Stimulated activated CD8-positive, alpha-beta memory T cell treated with anti-CD3 and anti-CD28 coated beads, Interleukin-12 subunit alpha, Interleukin-12 subunit beta, amount 100 ng/mL, for 24 hours (primary cell): ENCODE measurements around the gene ATP5MC2.
"Not testable (repeated sequence)": the region's sequence is repeated elsewhere in the genome, so short reads cannot be mapped to it uniquely, and the experiment has no call there.

ENCODE experiments used
- DNase-seq: peaks from one replicate; pipeline ENCODE4 v3.0.0-alpha.2; 2020; ENCODE audit errors: extremely low read depth

The ATP5MC2 gene

GRCh38 chr12:53694756-53695151, 18.9 kb upstream of the ATP5MC2 start:
- DNase-seq: no peak

GRCh38 chr12:53688134-53688533, 12.3 kb upstream of the ATP5MC2 start:
- DNase-seq: no peak

DNA sequence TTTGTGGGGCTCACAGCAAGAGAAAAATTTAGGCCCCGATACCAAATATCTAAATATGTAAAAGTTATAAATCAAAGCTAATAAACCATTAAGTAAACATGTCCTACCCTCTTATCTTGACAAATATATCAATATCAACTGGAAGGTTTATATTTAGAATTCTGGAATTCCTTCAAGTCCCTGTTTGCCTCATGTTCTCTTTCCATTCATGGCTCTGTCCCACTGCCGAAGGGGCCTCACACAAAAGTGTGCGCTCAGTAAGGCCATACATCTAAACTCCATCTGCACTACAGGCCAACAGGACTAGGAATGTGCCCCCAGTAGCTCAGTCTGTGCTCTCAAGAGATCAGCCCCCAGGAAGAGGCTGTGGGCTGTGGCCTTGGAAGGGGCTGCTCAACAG, 10.6 kb upstream of the ATP5MC2 start:
- no peak for DNase-seq

DNA sequence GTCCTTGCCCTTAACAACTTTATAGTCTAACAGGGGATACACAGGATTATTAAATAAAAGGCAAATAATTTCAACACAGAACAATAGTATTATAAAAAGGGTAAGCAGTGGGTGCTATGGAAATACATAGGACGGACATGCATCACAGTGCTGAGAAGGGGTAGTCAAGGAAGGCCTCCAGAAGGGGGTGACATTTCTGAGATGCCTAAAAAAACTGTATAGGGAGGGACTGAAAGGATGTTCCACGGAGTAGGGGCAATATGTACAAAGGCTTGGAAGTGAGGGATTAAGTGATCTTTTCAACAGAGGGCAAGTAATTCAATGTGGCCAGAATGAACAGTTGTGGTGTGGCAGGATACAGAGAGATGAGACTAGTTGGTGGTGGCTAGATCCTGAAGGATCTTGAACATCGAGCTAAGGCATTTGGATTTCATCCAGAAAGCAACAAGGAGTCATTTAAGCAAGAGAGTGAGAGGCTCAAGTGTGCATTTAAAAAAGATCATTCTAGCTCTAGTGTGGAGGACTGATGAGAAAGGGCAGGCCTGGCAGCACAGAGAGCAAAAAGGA, 8.9 kb upstream of the ATP5MC2 start:
- DNase-seq: no peak

- DNase-seq: no peak
Observed at GRCh38 chr12:53683983-53684382, 8.1 kb upstream of the ATP5MC2 start.

GRCh38 chr12:53683494-53683893, 7.6 kb upstream of the ATP5MC2 start:
- no peak for DNase-seq

GRCh38 chr12:53680061-53680460, 4.2 kb upstream of the ATP5MC2 start:
- not testable (repeated sequence) for DNase-seq

- DNase-seq: no peak
Observed at GRCh38 chr12:53677800-53678148, 1.9 kb upstream of the ATP5MC2 start.

DNA sequence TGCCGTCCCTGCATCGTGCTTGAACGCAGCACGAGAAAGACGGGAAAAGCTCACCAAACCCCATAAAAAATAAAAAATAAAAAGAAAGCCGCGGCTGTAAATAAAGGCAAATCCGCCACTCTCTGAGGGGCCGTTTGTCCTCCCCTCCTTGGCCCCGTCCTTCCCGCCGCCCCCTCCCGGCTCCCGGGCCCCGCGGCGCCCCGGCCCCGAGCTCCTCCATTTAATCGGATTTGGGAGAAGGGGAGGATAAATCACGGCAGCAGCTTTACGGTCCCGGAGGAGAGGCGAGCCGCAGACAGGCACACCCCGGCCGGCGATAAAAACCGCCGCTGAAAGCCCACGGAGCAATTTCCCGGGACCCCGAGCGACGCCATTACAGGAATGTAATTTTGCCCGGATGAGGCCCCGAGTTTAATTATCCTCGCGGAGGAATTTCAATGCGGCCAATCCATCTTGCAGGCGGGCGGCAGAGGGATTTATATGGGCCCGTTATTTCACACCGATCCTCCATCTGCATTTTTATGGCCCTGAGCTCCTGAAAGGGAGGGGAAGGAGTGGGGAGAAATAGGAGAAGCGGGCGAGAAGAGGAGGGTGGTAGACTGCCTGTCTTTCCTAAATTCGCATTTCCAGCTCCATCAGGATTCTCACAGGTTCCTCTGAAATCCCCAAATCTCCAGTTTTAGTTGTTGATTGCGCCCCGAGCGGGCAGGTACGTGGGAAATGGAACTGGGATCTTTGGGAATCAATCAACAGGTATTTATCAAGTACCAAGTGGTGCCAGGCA, 1.3 kb upstream of the ATP5MC2 start:
- no peak for DNase-seq

DNA sequence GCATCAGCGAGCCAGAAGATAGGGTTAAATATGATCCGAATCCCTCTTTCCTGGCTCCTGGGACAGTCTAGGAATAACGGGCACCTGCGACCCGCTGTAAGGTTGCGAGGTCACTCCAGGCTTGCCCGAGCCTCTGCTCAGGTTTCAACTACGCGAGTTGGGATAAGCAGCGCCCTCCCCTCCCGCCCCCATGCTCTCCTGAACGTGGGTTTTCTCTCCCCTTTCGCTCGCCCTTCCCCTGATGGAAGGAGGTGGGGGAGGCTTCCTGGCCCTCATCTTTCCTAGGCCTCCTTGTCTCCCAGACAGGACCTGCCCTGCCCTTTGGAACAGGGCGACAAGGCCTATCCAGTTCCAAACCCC, 753 bp upstream of the ATP5MC2 start:
- DNase-seq: no peak

GRCh38 chr12:53674977-53675700, 744 bp downstream of the ATP5MC2 start:
- DNase-seq: no peak

- DNase-seq: no peak
Observed at GRCh38 chr12:53670971-53671370, 4.9 kb downstream of the ATP5MC2 start.

- no peak for DNase-seq
Observed at GRCh38 chr12:53670308-53670707, 5.6 kb downstream of the ATP5MC2 start.

DNA sequence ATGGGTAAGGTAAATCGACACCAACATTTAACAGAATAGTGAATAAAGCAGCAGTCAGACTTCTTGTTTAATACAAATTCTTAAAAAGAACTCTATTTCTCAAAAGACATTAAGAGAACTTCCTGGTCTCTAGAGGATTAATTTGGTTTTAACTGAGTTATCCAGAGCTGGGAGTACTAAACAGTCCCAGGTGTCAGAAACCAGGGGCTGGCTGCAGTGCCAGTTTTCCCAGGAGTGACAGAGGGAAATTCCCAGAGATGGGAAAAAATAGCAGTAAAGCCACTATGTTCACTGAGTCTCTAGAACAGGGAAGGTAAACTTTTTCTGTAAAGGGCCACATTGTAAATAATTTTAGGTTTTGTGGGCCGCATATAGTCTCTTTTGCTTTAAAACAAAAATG, 8.8 kb downstream of the ATP5MC2 start:
- no peak for DNase-seq

DNA sequence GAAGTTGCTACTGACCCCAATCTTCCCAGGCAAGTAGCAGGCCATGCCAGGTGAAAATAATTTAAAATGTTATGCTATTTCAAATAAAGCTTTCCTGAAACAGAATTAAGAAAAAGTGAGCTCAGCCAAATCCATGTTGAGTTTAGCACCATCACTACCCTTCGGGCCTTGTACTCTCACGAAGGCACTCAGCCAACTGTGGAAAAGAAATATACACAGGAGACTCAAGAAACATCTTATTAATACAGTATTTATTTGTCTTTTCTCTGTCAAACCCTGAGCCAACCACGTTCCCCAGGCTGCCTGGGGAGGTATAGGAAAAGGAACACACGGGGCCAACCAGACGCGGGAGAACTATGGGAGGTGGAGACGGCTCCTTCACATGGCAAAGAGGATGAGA, 10.9 kb downstream of the ATP5MC2 start:
- no peak for DNase-seq

- no peak for DNase-seq
Observed at GRCh38 chr12:53664191-53664590, 11.7 kb downstream of the ATP5MC2 start.

GRCh38 chr12:53660041-53660440, 15.8 kb downstream of the ATP5MC2 start:
- no peak for DNase-seq

GRCh38 chr12:53659571-53659981, 16.3 kb downstream of the ATP5MC2 start:
- no peak for DNase-seq

DNA sequence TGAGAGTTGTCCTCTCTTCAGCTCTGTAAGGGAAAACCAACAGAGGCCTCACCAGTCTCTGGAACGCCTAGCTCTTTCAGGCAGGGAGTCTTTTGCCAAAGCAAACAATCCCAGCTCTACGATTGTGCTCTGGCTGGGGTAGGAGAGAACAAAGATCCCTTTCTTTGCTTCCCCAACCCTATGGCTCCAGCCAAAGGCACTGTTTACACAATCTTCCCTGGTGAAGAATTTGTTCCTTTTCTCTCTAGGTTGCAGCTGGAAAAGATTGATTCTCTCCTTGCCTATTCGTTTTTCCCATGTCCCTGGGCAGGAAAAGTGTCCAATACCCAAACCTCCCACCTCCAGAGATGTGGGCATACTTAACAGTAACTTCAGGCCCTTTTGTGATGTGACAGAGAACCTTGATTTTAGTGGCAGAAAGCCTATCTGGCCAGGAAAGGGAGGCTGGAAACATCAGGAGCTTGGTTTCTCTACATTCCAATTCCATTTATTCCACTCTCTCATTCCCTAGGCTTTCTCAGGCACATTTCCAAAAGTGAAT, 16.8 kb downstream of the ATP5MC2 start:
- DNase-seq: no peak

DNA sequence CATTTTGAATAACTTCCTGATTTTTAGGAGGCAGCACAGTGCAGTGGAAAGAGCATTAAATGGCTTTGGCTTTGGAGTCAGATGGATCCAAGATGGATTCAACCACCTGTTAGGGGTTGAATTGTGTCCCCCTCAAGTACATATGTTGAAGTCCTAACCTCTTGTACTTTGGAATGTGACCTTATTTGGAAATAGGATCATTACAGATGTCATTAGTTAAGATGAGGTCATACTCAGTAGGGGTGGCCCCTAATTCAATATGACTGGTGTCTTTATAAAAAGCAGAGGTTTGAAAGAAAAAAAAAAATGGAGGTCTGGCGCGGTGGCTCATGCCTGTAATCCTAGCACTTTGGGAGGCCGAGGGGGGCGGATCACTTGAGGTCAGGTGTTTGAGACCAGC, 18.8 kb downstream of the ATP5MC2 start:
- DNase-seq: no peak

- DNase-seq: no peak
Observed at GRCh38 chr12:53653595-53653994, 22.3 kb downstream of the ATP5MC2 start.

- DNase-seq: no peak
Observed at GRCh38 chr12:53652366-53652765, 23.5 kb downstream of the ATP5MC2 start.

- no peak for DNase-seq
Observed at GRCh38 chr12:53651737-53652136, 24.1 kb downstream of the ATP5MC2 start.
